Measurements from ENCODE around the gene VARS2. TPM values are rescaled to one million over a fixed set of nuclear protein-coding genes. Genes with fewer than 3 reads are reported as not detected.
A peak's percentile ranks its signal among the peaks of the same experiment; 100 is the strongest.
"Not testable (repeated sequence)": the region's sequence is repeated elsewhere in the genome, so short reads cannot be mapped to it uniquely, and the experiment has no call there.

VARS2 gene
- total RNA-seq, 4 donors from 2014 or later, result 12.6 to 22.0 (median 19.2) TPM

DNA sequence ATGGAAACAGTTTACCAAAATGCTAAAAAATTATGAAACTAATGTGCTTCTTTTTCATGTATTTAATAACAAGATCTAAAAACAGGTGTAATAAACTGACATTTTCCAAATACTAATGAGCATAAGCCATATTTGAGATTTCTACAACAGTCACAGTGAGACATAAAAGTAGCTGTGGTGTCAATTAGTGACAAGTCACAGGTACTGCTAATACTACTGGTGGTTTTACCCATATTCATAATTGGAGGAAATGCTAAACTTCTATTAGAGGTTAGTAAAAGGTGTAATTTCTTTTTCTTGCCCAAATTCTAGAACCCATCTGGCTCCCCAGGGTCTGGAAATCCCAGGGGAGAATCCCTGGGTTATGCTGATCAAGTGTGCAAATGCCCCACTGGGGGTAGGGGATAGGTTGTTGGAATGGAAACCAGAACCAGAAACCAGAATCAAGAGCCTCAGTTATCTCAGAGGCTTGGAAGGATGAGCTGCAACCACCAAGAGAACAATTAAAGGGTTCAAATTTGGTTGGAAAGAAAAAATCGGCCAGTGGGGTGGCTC is 13.1 kb upstream of the VARS2 start:
- WGBS, result 84% methylated on average over 1 of the region's 1 CpG
- no peak for DNase-seq (ENCODE audit: low spot score in 2 of 2)
- H3K9me3 ChIP-seq, result no peaks in the 10 kb centered on the region
- H3K4me1 ChIP-seq, result no peaks in the 10 kb centered on the region
- H3K27ac ChIP-seq, result no peak overlapping the region
- no peak overlapping the region for H3K4me3 ChIP-seq
- H3K27me3 ChIP-seq, result no peaks in the 10 kb centered on the region
- peaks cover 40% of the 10 kb centered on the region for H3K36me3 ChIP-seq
- TF ChIP-seq CTCF (IDR thresholded peaks at IDR 0.05), result no peak
- no peak for TF ChIP-seq EP300 (IDR thresholded peaks at IDR 0.05)
- TF ChIP-seq POLR2AphosphoS5 (IDR thresholded peaks at IDR 0.05), result no peak
- no peak for TF ChIP-seq POLR2A (IDR thresholded peaks at IDR 0.05)

GRCh38 chr6:30901436-30901835 is 12.6 kb upstream of the VARS2 start:
- no peaks in the 10 kb centered on the region for H3K9me3 ChIP-seq
- peaks cover 35% of the 10 kb centered on the region for H3K36me3 ChIP-seq
- no peak overlapping the region for H3K27ac ChIP-seq
- no peak overlapping the region for H3K4me3 ChIP-seq
- H3K4me1 ChIP-seq, result no peaks in the 10 kb centered on the region
- no peak for TF ChIP-seq POLR2AphosphoS5 (IDR thresholded peaks at IDR 0.05)
- no peak for TF ChIP-seq POLR2A (IDR thresholded peaks at IDR 0.05)
- no peak for TF ChIP-seq EP300 (IDR thresholded peaks at IDR 0.05)
- TF ChIP-seq CTCF (IDR thresholded peaks at IDR 0.05), result no peak
- no peaks in the 10 kb centered on the region for H3K27me3 ChIP-seq
- no peak for DNase-seq (ENCODE audit: low spot score in 2 of 2)

- not testable (repeated sequence) for H3K27me3 ChIP-seq; H3K27ac ChIP-seq; DNase-seq (ENCODE audit: low spot score in 2 of 2); H3K4me1 ChIP-seq; H3K9me3 ChIP-seq; H3K4me3 ChIP-seq
- peaks cover 27% of the 10 kb centered on the region for H3K36me3 ChIP-seq
- 57% methylated on average over 9 of the region's 9 CpGs for WGBS
These were observed 11.8 kb upstream of the VARS2 start for GRCh38 chr6:30902196-30902595.

GRCh38 chr6:30902709-30903108 is 11.3 kb upstream of the VARS2 start:
- Histone ChIP-seq H3K36me3 (peaks cover 22% of the 10 kb centered on the region), H3K4me1 (peaks cover 4% of the 10 kb centered on the region), H3K27ac (no peak overlapping the region), H3K27me3 (no peaks in the 10 kb centered on the region), H3K9me3 (no peaks in the 10 kb centered on the region), H3K4me3 (no peak overlapping the region)
- no peak for DNase-seq (ENCODE audit: low spot score in 2 of 2)
- TF ChIP-seq CTCF (IDR thresholded peaks at IDR 0.05) (no peak), EP300 (IDR thresholded peaks at IDR 0.05) (no peak), POLR2AphosphoS5 (IDR thresholded peaks at IDR 0.05) (no peak), POLR2A (IDR thresholded peaks at IDR 0.05) (no peak)
- 41% methylated on average over 5 of the region's 5 CpGs for WGBS

GRCh38 chr6:30903236-30903635 is 10.8 kb upstream of the VARS2 start:
- no peak for DNase-seq (ENCODE audit: low spot score in 2 of 2)
- 89% methylated on average over 4 of the region's 4 CpGs for WGBS
- TF ChIP-seq POLR2A (IDR thresholded peaks at IDR 0.05) (no peak), POLR2AphosphoS5 (IDR thresholded peaks at IDR 0.05) (no peak), CTCF (IDR thresholded peaks at IDR 0.05) (no peak), EP300 (IDR thresholded peaks at IDR 0.05) (no peak)
- peaks cover 4% of the 10 kb centered on the region for H3K4me1 ChIP-seq
- no peak overlapping the region for H3K4me3 ChIP-seq
- no peak overlapping the region for H3K27ac ChIP-seq
- no peaks in the 10 kb centered on the region for H3K9me3 ChIP-seq
- peaks cover 17% of the 10 kb centered on the region for H3K36me3 ChIP-seq
- H3K27me3 ChIP-seq, result no peaks in the 10 kb centered on the region

DNA sequence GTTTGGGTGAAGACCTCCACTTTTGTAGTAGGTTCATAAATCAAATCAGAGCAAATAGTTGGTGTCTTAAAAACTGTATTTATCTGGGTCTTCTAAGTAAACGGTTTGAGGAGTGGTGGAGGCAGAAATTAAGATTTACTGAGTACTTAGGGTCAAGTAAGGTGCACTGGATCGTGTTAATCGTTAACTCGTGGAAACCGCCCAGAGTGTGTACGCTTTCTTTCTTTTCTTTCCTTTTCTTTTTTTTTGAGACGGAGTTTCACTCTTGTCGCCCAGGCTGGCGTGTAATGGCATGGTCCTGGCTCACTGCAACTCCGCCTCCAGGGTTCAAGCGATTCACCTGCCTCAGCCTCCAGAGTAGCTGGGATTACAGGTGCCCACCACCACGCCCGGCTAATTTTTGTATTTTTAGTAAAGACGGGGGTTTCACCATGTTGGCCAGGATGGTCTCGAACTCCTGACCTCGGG is 6.7 kb upstream of the VARS2 start:
- Histone ChIP-seq H3K4me1 (peaks cover 16% of the 10 kb centered on the region), H3K36me3 (peaks cover 21% of the 10 kb centered on the region), H3K4me3 (peak overlapping the region; percentile 69)
- H3K27ac ChIP-seq; DNase-seq (ENCODE audit: low spot score in 2 of 2); H3K27me3 ChIP-seq; H3K9me3 ChIP-seq: not testable (repeated sequence)
- 41% methylated on average over 16 of the region's 16 CpGs for WGBS
